ENCODE data around the gene SURF6.

GRCh38 chr9:133369933-133370332, 33.9 kb upstream of the SURF6 start:
- TF ChIP-seq, protein P1, sequence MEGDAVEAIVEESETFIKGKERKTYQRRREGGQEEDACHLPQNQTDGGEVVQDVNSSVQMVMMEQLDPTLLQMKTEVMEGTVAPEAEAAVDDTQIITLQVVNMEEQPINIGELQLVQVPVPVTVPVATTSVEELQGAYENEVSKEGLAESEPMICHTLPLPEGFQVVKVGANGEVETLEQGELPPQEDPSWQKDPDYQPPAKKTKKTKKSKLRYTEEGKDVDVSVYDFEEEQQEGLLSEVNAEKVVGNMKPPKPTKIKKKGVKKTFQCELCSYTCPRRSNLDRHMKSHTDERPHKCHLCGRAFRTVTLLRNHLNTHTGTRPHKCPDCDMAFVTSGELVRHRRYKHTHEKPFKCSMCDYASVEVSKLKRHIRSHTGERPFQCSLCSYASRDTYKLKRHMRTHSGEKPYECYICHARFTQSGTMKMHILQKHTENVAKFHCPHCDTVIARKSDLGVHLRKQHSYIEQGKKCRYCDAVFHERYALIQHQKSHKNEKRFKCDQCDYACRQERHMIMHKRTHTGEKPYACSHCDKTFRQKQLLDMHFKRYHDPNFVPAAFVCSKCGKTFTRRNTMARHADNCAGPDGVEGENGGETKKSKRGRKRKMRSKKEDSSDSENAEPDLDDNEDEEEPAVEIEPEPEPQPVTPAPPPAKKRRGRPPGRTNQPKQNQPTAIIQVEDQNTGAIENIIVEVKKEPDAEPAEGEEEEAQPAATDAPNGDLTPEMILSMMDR (conservative IDR thresholded peaks at IDR 0.05; ENCODE audit: low read length) = no peak
- no peak for TF ChIP-seq EZH2phosphoT487 (IDR thresholded peaks at IDR 0.05; ENCODE audit: borderline replicate concordance, low read depth, low read length)

All from OCI-LY7 (cell line).